ENCODE results near the gene OR6C70. TPM values are rescaled to one million over a fixed set of nuclear protein-coding genes. Genes with fewer than 3 reads are reported as not detected.

OR6C70 gene
- total and polyA plus RNA-seq, 2 of the 13 experiments (the other 11 are each of a cell fraction or from before 2014, with no cell fraction given) = not detected

- Histone ChIP-seq H3K79me2 (ENCODE audit: insufficient read depth, low read length) (no peaks in the 10 kb centered on the region), H4K20me1 (ENCODE audit: insufficient read depth, low read length) (no peaks in the 10 kb centered on the region), H3K9me3 (ENCODE audit: low read length) (no peaks in the 10 kb centered on the region), H3K4me1 (ENCODE audit: insufficient read depth, low read length) (no peaks in the 10 kb centered on the region), H3K36me3 (replicated peaks in 1 of 2; ENCODE audit: control insufficient read depth in 1 of 2, insufficient read depth in 2 of 2, low read length in 2 of 2) (no peaks in the 10 kb centered on the region), H3K9ac (ENCODE audit: insufficient read depth, low read depth, low read length) (no peak within 1 kb of the TSS), H3K27ac (ENCODE audit: extremely low read length, insufficient read depth, low read length) (no peak within 1 kb of the TSS), H3K27me3 (ENCODE audit: control insufficient read depth in 1 of 2, insufficient read depth in 2 of 2, low read length in 2 of 2) (no peaks in the 10 kb centered on the region), H3K4me2 (ENCODE audit: low read depth, low read length) (no peak within 1 kb of the TSS), H3K4me3 (replicated peaks in 1 of 3; ENCODE audit: insufficient read depth in 1 of 3, low read depth in 2 of 3, low read length in 3 of 3) (no peak within 1 kb of the TSS), H2AFZ (ENCODE audit: low read length) (no peak within 1 kb of the TSS)
- 22% methylated on average over 2 of the region's 2 CpGs for WGBS (ENCODE audit: low lambda C conversion rate)
- TF ChIP-seq ZMYM2 (CRISPR knock-in tag; IDR thresholded peaks at IDR 0.05) = no peak
- TF ChIP-seq TP53 (CRISPR knock-in tag; conservative IDR thresholded peaks at IDR 0.05) = no peak
- no peak for TF ChIP-seq ZFP82 (CRISPR knock-in tag; IDR thresholded peaks at IDR 0.05; ENCODE audit: borderline replicate concordance)
- no peak for TF ChIP-seq ZNF577 (CRISPR knock-in tag; IDR thresholded peaks at IDR 0.05; ENCODE audit: borderline replicate concordance, low read depth)
- TF ChIP-seq HNRNPL (IDR thresholded peaks at IDR 0.05; ENCODE audit: low read depth, low read length) = no peak
- no peak for TF ChIP-seq DDIT3 (CRISPR knock-in tag; IDR thresholded peaks at IDR 0.05)
- no peak for TF ChIP-seq TCF7 (IDR thresholded peaks at IDR 0.05; ENCODE audit: low read depth)
- no peak for TF ChIP-seq POLR2AphosphoS5 (IDR thresholded peaks at IDR 0.05; ENCODE audit: low read depth, low read length)
- no peak for TF ChIP-seq ZNF350 (CRISPR knock-in tag; IDR thresholded peaks at IDR 0.05; ENCODE audit: borderline replicate concordance, low read depth)
- no peak for TF ChIP-seq BCL6 (CRISPR knock-in tag; IDR thresholded peaks at IDR 0.05)
- no peak for TF ChIP-seq HMGA1 (CRISPR knock-in tag; conservative IDR thresholded peaks at IDR 0.05)
- no peak for TF ChIP-seq ZC3H13 (CRISPR knock-in tag; IDR thresholded peaks at IDR 0.05)
- no peak for TF ChIP-seq ARNTL (CRISPR knock-in tag; IDR thresholded peaks at IDR 0.05)
- no peak for TF ChIP-seq SIX4 (CRISPR knock-in tag; IDR thresholded peaks at IDR 0.05)
- no peak for TF ChIP-seq CTCF (CRISPR knock-in tag; IDR thresholded peaks at IDR 0.05)
- no peak for TF ChIP-seq NFYC (CRISPR knock-in tag; IDR thresholded peaks at IDR 0.05)
- CTCF ChIA-PET (ENCODE audit: low intra/inter-chr PET ratio, low total read pairs) = no interaction called here
- in situ Hi-C loops (cut with HindIII; ENCODE audit: extremely low pct_ligation_motif_present, low pct_unique_long_range_greater_than_20kb) = no loop called here
- ATAC-seq (no peak), DNase-seq (ENCODE audit: low spot score) (no peak), FAIRE-seq (no peak)
- BruUV-seq (replicated peaks) = no TSS peak
- POLR2A ChIA-PET = no interaction called here
- intact Hi-C loops (cut with micrococcal nuclease; ENCODE audit: unreplicated experiment) = no loop called here
These were observed 22.1 kb upstream of the OR6C70 start, which contains the start of gene OR6C68 for GRCh38 chr12:55492078-55492477. TSS of gene OR6C68 (plus strand) at chr12:55492378. CDS start at chr12:55492378, 0 bp downstream.
